Inflammatory macrophage treated with lipopolysaccharide for 1 hour (primary cell): ENCODE measurements around the gene EVC.

ENCODE experiments used
- DNase-seq, 2 donors: peaks; one replicate each; pipeline ENCODE4 v3.0.0-alpha.2; 2020 to 2022

The EVC gene

DNA sequence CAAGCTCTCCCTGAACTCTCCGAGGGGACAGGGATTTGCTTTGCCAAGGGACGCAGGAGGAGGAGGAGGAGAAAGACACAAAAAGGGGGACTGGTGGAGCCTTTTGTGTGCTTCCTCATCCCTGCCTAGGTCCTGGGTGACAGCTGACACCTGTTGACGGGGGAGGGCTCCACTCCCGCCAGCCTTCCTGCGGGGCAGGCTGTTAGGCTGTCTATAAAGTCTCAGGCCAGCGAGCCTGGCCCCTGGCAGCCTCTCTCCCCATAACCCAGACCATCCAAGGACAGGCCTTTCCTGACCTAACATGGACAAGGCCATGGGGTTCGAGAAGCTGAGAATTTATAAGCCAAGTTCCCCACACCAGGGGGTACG lies 1.8 kb upstream of the EVC start:
- DNase-seq: no peak

DNA sequence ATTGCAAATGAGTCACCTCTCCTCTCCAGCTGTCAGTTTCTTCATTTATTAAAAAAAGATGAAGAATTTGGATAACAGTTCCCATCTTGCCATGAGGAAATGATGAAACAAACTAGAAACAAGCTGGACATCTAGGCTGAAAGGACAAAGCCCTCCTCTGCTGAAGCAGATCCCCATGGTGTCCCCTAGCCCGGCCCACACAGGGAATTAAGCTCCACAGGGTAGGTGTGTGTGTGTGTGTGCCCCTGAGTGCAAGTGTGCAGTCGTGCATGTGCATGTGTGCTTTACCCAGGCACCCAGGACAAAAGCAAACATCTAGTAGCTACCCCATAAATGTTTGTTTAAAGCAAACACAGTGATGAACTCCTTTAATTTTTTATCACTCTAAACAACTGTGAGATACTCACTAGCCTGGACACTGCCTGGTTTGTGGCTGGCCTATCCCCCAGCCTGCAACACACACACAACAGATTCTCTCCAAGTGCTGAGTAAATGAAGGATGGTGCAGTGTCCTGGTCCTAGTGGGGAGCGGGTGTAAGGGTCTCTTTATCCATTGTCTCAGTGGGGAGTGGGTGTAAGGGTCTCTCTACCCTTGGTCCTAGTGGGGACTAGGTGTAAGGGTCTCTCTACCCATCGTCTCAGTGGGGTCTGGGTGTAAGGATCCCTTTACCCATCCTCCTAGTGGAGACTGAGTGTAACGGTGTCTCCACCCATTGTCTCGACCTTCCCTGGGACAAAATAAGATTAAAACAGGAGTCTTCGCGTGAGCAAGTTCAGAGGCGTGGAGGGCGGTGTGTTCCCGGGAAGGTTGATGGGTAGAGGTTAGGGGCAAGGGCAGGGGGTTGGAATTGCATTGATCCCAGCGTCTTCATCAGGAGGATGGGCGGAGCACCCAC lies 688 bp upstream of the EVC start:
- DNase-seq: no peak

DNA sequence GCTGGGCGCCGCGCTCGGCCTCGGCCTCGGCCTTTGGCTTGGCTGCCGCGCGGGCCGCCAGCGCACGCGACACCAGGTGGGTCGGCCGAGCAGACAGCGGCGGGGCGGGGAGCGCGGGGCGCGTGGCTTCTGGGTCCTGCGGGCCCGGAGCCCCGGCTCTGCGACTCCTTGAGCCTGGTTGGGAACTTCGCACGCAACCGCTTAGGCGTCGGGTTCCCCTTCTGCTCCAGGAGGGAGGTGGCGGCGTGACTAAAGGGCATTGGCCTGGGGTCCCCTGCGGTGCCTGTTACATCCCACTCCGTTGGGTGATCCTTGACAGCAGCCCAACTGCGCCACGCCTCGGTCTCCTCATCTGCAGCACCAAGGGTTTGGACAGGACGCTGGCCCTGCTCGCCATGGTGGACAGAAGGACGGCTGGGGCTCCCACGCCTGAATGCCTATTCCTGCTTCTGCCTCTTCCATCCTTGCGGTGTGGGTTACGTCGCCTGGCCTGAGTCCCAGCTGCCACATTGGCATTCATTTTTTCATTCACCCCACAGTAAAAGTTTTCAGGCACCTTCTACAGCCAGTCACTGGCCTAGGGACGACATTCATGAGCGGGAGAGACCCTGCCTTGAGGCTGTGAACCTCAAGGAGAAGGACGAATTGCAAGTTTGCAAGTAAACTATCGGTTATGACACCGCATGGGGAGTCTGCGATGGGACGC lies 631 bp downstream of the EVC start:
- DNase-seq: no peak

DNA sequence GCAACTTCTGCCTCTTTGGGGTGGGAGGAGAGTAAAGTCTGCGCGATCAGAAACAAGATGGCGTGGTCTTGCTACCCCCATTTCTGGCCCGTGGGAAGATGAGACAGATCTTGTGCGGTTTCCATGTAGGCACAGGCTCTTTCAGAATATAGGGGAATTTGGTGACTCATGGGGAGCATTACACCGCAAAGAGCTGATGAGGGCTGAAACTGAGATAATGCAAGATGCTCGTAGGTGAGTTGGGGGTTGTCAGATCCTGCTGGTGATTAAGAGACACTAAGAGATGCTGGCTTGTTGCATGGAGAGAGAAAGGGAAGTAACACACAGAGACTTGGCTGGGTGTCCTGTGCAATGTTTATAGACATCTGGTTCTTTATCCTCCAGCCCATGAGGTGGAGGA lies 1.5 kb downstream of the EVC start:
- peak in 1 of 2 donors; percentile 41 for DNase-seq

DNA sequence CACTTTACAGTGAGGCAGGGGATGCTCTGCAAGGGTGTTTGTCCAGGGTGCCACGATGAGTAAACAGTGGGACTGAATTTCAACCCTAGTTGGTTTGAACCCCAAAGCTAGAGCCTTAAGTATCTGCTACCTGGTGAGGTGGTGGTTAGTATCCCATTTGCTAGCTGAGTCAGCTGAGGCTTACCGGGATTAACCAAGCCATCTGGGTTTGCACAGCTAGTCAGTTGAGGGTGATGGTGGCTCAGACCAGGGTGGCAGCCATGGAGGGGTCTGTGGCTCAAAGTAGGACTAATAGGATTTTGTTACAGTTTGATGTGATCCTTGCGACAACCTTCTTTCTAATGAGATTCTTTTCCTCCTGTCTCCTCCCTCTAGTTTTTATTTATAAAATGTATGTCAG lies 1.9 kb downstream of the EVC start:
- no peak for DNase-seq

DNA sequence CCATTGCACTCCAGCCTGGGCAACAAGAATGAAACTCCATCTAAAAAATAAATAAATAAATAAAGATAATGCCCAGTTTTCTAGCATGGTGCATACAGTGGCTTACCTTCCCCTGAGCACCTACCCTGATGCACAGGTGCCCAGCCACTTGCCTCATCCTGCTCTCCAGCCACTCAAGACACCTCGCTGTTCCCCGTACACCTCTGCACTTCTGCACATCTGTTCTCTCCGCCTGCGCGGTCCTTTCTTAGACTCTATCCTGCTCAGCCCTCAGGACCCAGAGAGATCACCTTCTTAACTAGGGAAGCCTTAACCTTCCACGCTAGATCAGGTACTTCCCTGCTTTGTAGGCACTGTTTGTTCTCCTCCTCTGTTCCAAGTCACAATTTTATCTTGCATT lies 2.9 kb downstream of the EVC start:
- no peak for DNase-seq

DNA sequence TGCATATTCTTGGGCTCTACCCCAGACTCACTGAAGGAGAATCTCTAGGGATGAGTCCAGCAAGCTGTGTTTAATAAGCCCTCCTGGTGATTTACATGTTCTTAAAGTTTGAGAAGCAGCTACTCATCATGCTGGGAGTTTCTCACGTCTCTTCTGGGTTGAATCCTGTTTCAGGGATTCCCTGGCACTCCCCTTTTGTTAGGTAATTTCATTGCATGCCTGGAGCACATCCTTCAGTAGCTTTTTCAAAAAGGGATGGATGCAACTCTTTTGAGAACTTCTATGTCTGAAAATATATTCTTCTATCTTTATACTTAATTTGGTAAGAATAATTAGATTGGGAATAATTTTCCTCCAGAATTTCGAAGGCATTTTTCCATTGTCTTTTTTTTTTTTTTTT lies 4.4 kb downstream of the EVC start:
- DNase-seq: no peak

DNA sequence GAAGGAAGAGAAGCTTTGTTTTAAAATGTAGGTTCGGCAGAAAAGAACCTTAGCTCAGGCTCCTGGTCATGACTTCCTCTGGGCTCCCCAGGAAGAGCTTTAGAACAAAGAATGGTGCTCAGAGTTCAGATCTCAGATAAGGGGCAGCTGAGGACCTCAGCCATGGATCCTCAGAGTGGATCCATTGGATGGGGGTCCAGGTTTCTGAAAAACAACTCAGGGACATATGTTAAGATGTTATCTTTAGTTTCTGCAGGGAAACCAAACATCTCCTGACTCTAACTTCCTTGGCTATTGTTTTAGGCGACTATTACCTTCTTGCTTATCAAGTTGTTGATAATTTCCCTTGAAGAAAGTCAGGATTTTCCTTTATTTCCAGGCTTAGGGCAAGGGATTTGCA lies 5.4 kb downstream of the EVC start:
- no peak for DNase-seq

DNA sequence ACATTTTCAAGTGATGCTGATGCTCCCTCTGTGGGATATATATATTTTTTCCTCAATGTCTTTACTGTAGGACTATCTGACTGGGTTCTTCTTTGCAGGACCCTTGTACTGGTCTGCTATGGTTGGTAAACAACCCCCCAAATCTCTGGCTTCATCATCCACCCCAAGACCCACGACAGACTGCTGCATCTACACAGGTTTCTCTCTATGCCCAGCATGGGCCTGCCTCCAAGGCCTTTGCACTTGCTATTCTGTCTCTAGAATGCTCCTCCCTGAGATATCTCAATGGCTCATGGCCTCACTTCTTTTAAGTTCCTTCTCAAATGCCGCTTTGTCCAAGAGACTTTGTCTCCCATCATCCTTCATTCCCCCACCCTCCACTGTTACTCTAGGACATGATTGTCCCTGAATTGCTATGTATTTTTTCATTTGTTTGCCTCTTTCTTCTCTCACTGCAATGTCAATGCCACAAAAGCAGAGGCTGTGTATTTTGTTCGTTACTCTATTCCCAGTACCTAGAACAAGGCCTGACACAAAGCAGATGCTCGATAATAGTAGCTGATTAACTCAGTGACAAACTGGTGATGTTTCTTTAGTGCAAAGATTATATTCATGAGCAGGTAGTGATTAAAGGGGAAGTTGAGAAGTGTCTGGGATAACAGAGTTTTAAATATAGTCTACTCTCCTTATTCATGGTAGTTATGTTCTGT lies 6.6 kb downstream of the EVC start:
- DNase-seq: no peak

DNA sequence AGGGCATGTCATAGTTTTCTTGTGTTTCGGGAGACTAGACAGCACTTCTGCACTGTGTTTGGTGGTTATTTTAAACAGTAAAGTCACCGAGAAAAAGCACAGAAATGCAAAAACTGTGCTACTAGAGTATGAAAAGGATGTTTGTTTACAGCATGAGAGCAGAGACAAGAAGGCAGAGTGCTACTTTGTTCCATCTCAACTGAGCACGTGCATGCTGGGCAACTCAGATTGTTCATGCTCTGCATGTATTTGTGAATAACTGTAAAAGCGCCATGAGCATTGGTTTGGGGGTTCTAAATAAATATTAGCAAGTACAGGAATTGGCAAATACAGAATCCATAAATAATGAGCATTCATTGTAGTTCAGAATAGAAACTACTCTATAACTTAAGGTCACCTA lies 7.4 kb downstream of the EVC start:
- DNase-seq: no peak

DNA sequence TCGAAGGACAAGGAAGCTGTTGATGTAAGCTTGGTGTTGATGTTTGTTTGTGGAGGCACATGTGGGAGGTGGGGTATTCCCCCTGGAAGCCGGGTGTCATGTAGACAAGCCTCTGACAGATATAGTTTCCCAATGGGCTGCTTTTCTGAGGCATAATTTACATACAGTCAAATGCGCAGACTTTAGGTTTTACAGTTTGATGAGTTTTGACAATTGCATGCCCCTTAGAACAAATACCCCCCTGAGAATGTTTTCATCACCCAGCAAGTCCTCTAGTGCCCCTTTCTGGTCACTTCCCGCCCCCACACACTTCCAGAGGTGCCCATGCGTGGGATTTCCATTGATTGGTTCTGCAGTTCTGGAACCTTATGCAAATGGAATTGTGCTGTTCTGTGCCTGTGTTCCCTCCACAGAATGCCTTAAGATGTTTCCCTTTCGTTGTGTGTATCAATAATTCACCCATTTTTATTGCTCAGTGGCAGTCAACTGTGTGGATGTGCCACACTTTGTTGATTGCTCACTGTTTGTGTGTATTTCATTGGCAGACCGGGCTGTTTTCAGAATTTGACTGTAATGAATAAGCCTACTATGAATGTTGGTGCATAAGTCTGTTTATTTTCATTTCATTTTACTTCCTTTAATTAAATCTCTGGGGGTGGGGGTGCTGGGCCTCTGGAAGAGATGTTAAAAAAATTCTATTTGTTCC lies 8.5 kb downstream of the EVC start:
- DNase-seq: peak; percentile 35 to 47

DNA sequence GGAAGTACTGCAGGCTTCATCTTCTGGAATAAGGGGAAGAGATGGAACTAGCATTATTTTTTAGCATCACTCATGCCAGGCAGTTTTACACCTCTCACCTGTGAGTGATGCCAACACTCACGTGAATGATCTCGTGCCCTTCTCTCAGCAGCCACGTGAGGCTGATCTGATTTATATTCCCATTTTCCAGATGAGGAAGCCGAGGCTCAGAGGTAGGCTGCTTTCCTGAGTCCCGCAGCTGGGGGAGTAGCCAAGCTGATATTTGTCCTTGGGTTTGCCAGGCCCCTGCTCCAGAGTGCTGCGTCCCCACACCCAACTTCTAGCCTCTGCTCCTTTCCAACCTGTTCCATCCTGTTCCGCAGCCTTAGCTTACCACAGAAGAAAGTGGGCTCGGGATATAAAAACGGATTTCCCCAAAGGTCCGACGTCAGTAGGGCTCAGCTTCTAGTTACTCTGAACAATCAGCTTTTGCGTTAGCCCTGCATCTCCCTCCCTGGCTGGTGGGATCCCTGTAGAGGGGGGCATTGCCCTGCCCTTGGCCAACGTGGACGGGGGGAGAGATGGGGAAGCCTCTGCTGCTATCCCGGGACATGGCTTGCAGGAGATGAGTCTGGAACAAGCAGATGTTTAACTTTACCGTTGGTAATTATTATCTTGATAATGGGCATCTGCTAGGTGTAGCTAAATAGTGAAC lies 9.3 kb downstream of the EVC start:
- DNase-seq: no peak

DNA sequence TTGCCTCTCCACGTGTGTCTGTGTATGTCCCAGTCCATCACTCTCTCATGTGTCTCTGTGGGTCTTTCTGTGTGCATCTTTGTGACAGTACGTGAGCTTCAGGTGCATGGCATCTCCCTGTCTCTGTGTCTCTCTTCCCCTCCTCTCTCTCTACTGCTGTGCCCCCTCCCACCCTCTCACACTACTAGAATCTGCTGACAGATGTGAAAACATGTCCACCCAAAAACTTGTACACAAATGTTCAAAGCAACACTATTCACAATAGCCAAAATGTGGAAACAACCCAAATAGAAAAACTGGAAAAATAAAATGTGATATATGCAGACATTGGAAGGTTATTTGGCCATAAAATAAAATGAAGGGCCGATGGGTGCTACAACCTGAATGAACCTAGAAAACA lies 10.0 kb downstream of the EVC start:
- no peak for DNase-seq

DNA sequence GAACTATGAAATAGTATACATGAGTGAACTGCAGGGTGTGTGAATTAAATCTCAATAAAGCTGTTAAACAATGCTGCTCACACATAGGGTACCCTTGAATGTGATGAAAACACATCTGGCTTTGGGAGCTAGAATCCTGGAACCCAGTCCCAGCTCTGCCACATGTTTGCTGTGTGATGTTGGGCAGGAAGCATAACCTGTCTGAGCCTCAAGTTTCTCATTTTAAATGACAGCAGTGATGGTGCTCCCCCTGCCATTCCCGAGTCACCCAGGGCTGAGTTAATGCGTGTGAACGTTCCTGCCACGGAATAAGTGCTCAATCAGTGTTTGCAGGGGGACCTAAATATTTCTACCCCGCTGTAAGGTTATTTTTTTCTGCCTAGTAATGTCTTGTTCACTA lies 10.9 kb downstream of the EVC start:
- DNase-seq: no peak

DNA sequence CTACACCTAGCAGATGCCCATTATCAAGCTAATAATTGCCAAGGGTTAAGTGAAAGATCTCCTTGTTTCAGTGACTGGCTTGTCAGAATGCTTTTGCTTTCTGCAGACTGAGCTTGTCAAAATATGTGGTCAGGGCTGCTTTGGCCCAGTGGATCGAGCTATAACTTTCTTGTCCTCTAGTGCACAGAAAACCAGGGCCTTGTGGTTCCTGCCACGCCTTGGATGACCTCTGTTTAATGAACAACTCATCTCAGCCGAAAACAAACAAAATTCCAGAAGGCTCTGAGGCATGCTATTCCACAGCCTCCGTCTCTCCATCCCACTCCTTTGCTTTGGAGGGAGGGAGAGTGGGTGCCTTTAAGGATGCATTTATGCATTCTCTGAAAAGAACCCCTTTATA lies 11.3 kb downstream of the EVC start:
- DNase-seq: no peak

DNA sequence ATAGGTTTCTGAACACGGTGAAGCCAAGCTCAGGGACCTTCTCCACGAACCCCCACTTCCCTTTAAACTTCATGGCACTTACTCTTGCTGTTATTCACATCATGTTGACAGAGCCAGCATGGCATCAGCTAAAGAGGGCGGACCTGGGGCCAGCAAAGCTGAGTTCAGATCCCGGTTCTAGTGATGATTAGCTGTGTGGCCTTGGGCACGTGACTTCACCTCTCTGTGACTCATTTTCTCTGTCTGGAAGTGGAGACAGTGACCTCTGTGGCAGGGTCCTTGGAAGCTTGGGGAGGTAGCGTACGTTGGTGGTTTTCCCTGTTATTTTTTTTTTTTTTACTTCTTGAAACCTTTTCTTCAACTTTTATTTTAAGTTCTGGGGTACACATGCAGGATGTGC lies 13.4 kb downstream of the EVC start:
- no peak for DNase-seq

DNA sequence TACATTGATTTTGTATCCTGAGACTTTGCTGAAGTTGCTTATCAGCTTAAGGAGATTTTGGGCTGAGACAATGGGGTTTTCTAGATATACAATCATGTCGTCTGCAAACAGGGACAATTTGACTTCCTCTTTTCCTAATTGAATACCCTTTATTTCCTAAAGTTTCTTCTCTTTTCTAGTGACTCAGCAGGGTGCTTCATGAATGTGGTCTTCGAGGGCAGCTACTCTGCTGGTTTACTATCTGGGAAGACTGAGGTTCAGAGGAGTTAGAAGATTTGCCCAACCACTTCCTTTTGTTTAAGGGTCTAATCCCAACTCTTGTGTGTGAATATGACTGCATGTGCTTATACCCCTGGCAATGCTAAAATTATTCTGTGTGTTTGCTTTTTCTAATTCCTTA lies 17.4 kb downstream of the EVC start:
- DNase-seq: peak; percentile 14 to 24

DNA sequence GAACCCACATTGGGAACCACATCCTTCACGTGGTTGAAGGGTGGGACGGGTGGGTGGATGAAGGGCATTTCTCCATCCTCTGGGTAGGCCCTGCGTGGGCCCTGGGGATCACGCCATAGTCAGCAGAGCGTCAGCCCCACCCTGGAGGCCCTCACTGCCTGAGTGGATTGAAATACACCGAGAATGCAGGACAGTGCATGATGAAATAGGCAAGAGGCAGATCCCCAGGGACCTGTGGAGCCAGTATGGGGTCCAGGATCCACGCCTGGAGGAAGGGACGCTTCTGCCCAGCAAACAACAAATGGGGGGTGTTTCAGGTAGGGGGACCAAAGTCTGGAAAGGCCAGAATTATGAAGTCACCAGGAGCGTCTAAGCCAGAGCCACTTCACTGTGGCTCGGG lies 19.4 kb downstream of the EVC start:
- no peak for DNase-seq

DNA sequence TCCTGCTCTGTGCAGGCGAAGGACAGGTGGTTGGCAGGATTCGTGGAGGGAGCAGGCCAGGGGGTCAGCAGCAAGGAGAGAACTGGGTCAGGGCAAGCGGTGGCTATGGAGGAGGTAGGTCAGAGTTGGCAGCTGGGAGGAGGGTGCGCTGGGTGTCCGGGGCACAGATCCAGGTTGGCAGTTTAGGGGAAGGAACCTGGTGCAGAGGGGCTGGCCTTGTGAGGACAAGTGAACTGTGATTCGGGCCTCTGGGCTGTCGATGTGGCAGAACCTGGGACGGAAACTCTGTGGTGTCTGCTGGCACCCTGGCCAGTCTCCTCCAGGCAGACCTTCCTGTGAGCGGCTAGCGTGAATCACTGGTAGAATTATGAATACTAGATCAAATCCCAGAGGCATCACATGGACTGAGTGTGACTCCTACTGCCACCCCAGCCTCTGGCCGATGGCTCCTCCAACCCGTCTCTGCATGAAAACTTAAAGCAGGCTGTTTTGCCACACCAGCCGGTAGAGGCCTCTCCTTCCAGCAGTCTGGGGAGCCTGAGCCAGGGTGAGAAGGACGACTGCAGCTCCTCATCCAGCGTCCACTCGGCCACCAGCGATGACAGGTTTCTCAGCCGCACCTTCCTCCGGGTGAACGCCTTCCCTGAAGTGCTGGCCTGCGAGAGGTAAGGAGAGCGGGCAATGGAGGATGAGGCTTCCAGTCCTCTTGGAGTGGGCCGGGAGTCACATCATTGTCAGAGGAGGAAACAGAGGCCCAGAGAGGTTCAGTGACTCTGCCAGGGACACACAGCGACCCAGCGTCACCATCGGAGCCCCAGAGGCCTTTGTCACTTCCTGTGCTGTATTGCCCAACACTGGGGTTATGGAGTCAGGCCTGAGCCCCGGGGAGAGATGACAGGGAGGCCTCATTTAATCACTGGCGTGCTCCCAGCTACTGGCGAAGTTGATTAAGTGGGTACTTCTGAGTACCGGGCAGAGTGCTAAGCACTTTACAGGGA lies 20.3 kb downstream of the EVC start:
- DNase-seq: peak in 1 of 2 donors; percentile 28

DNA sequence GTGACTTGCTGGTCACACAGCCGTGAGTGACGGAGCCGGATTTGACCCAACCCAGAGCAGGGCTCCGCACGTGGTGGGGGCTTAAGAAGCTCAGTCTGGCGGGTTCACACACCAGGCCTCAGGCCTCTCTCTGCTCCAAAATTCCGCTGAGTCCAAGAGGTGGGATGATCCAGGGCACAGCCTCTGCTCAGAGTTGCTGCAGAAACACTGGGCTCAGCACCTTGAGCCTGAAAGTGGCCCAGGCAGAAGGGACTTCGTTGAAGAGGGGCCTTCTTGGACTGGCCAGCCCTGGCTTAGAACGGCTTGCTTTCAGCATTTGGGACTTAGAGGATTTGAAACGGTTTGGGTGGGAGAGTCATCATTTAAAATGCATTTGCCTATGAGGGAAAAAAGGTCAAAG lies 21.2 kb downstream of the EVC start:
- DNase-seq: no peak

DNA sequence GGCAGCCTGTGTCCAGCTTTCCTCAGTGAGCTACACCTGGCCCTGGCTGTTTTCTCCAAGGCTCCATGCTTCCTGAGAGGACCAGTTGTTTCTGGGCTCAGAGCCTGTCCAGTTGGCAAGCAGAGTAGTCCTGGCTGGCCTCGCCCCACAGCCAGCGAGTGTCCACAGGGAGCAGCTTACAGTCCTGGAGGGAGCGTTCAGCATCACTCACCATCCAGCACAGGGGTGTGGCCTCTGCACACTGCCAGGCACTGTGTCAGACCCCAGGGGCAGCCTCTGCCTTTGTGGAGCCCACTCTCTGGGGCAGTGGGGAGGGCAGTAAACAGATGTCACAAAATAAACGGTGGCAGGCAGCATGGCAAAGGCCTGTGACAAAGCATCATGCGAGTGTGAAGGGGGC lies 23.9 kb downstream of the EVC start:
- DNase-seq: no peak
